Transverse colon (tissue), 3 donors: ENCODE measurements around the gene HOXB9.

ENCODE experiments used
- CTCF ChIP-seq, 5 experiments: fragments of 200-600 bp in 3 of 5; fragments of 450-650 bp in 2 of 5; sonication (generic) in 3 of 5; IDR thresholded peaks; 1 replicate in 2 of 5; 2 replicates in 3 of 5; pipeline ENCODE4 v1.5.1; 2016 to 2017; ENCODE audit warnings: antibody characterized with exemption in 5 of 5, inconsistent platforms in 3 of 5, mild to moderate bottlenecking in 2 of 5, moderate library complexity in 1 of 5
- POLR2A ChIP-seq: fragments of 450-650 bp; IDR thresholded peaks from one replicate; pipeline ENCODE4 v1.6.1; 2016; ENCODE audit warnings: antibody characterized with exemption, mild to moderate bottlenecking, moderate library complexity

GRCh38 chr17:48643697-48644012 is 17.5 kb upstream of the HOXB9 start:
- TF ChIP-seq CTCF (IDR thresholded peaks at IDR 0.05) (no peak), POLR2A (no peak)
